GM23338 (cell line): ENCODE measurements around the gene DDX19B.

Source experiments
- EZH2 ChIP-seq: fragments of 200-600 bp; sonication (generic); IDR thresholded peaks from one replicate; pipeline ENCODE4 v1.8.0; 2017; ENCODE audit warnings: antibody characterized with exemption, mild to moderate bottlenecking, low read depth; ENCODE audit not compliant: unreplicated experiment
- POLR2AphosphoS5 ChIP-seq: IDR thresholded peaks from 2 replicates; pipeline ENCODE4 v1.6.1; 2016; ENCODE audit warnings: antibody characterized with exemption, low read depth
- ZNF331 ChIP-seq: fragments of 250-450 bp; sonication (Bioruptor Pico); IDR thresholded peaks from 2 replicates; pipeline ENCODE4 v1.5.0; 2020; ENCODE audit warnings: low read depth, mild to moderate bottlenecking, moderate library complexity
- TF ChIP-seq, protein P1 (sequence below): IDR thresholded peaks from one replicate; pipeline ENCODE4 v1.6.1; 2018; ENCODE audit warnings: antibody characterized with exemption; ENCODE audit not compliant: unreplicated experiment
- TF ChIP-seq, protein P2 (sequence below), 2 experiments: fragments of 200-600 bp in 1 of 2; sonication (generic) in 1 of 2; conservative IDR thresholded peaks; 2 replicates each; pipeline versions ENCODE4 v1.5.1 to v1.6.1; 2016 to 2017; ENCODE audit warnings: antibody characterized with exemption in 2 of 2, low read depth in 2 of 2, mild to moderate bottlenecking in 2 of 2, moderate library complexity in 1 of 2

DNA sequence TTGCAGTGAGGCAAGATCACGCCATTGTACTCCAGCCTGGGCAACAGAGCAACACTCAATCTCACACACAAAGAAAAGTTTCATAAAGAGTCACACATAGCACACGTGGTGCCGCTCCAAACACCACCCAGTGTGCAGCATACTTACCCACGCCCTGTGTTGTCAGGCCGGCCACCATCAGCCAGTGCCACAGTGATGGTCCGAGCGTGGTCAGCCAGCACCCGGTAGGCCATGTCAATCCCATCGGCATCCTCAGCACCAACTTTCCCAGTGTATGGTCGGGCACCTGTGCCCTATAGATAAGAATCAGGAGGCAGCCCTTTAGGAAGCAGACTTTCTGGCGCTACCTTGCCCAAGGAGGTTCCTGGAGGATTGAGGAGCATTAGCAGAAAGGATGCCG is 29.5 kb upstream of the DDX19B start:
- no peak for TF ChIP-seq EZH2
- TF ChIP-seq, protein P1, sequence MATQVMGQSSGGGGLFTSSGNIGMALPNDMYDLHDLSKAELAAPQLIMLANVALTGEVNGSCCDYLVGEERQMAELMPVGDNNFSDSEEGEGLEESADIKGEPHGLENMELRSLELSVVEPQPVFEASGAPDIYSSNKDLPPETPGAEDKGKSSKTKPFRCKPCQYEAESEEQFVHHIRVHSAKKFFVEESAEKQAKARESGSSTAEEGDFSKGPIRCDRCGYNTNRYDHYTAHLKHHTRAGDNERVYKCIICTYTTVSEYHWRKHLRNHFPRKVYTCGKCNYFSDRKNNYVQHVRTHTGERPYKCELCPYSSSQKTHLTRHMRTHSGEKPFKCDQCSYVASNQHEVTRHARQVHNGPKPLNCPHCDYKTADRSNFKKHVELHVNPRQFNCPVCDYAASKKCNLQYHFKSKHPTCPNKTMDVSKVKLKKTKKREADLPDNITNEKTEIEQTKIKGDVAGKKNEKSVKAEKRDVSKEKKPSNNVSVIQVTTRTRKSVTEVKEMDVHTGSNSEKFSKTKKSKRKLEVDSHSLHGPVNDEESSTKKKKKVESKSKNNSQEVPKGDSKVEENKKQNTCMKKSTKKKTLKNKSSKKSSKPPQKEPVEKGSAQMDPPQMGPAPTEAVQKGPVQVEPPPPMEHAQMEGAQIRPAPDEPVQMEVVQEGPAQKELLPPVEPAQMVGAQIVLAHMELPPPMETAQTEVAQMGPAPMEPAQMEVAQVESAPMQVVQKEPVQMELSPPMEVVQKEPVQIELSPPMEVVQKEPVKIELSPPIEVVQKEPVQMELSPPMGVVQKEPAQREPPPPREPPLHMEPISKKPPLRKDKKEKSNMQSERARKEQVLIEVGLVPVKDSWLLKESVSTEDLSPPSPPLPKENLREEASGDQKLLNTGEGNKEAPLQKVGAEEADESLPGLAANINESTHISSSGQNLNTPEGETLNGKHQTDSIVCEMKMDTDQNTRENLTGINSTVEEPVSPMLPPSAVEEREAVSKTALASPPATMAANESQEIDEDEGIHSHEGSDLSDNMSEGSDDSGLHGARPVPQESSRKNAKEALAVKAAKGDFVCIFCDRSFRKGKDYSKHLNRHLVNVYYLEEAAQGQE = no peak
- TF ChIP-seq, protein P2, sequence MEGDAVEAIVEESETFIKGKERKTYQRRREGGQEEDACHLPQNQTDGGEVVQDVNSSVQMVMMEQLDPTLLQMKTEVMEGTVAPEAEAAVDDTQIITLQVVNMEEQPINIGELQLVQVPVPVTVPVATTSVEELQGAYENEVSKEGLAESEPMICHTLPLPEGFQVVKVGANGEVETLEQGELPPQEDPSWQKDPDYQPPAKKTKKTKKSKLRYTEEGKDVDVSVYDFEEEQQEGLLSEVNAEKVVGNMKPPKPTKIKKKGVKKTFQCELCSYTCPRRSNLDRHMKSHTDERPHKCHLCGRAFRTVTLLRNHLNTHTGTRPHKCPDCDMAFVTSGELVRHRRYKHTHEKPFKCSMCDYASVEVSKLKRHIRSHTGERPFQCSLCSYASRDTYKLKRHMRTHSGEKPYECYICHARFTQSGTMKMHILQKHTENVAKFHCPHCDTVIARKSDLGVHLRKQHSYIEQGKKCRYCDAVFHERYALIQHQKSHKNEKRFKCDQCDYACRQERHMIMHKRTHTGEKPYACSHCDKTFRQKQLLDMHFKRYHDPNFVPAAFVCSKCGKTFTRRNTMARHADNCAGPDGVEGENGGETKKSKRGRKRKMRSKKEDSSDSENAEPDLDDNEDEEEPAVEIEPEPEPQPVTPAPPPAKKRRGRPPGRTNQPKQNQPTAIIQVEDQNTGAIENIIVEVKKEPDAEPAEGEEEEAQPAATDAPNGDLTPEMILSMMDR (conservative IDR thresholded peaks at IDR 0.05; ENCODE audit: low read depth in 2 of 2) = no peak
- TF ChIP-seq POLR2AphosphoS5 = peak; percentile 28; the same call in 1 of the 2 replicates
- TF ChIP-seq ZNF331 (CRISPR knock-in tag) = no peak
